Retinal pigment epithelial cell (primary cell): Measurements from ENCODE around the gene ELAVL1.
A peak's percentile ranks its signal among the peaks of the same experiment; 100 is the strongest.

ENCODE experiments used
- DNase-seq: peaks from one replicate; pipeline ENCODE4 v3.0.0-alpha.2; 2010; ENCODE audit warnings: low read depth
- H3K4me3 ChIP-seq: 2 replicates; pipeline ENCODE4 v1.5.1; 2011; ENCODE audit warnings: mild to moderate bottlenecking, low read length, control low read depth, moderate library complexity
- CTCF ChIP-seq: conservative IDR thresholded peaks from 2 replicates; pipeline ENCODE4 v1.5.1; 2011; ENCODE audit warnings: low read depth, low read length, control low read depth, inconsistent platforms

Gene ELAVL1

GRCh38 chr19:8017808-8018207 is 12.4 kb upstream of the ELAVL1 start:
- H3K4me3 ChIP-seq, result no peak overlapping the region
- peak; percentile 14 for TF ChIP-seq CTCF
- no peak for DNase-seq

GRCh38 chr19:8004723-8005513 is 523 bp downstream of the ELAVL1 start:
- H3K4me3 ChIP-seq, result peak overlapping the region; percentile 83
- no peak for TF ChIP-seq CTCF
- no peak for DNase-seq

- no peak for DNase-seq
- H3K4me3 ChIP-seq, result peak overlapping the region; percentile 83
- no peak for TF ChIP-seq CTCF
These were observed 1.4 kb downstream of the ELAVL1 start for GRCh38 chr19:8004001-8004400.

- peak overlapping the region; percentile 28 for H3K4me3 ChIP-seq
- DNase-seq, result no peak
- peak; percentile 99 for TF ChIP-seq CTCF
These were observed 3.2 kb downstream of the ELAVL1 start for GRCh38 chr19:8001995-8002849.

GRCh38 chr19:8001651-8001994 is 3.8 kb downstream of the ELAVL1 start:
- no peak overlapping the region for H3K4me3 ChIP-seq
- peak; percentile 25 for TF ChIP-seq CTCF

GRCh38 chr19:8000298-8001038 is 5.0 kb downstream of the ELAVL1 start:
- no peak for TF ChIP-seq CTCF
- no peak for DNase-seq
- H3K4me3 ChIP-seq, result no peak overlapping the region

More at GRCh38 chr19:8001651-8001994, 3.8 kb downstream of the ELAVL1 start:
- no peak for DNase-seq
